Cerebellar nuclear complex (tissue), 1 donor: ENCODE measurements around the gene TRPT1.

ENCODE experiments used
- DNase-seq, 2 experiments: peaks; one replicate each; lab custom pipeline; 2025; lab: John Stamatoyannopoulos, UW

The TRPT1 gene

GRCh38 chr11:64225608-64226506 is at the start of gene TRPT1, which contains the start of gene NUDT22:
Gene TRPT1, minus strand, starts transcription at chr11:64226186. Its CDS starts 326 bp downstream, at chr11:64225860.
Gene NUDT22, plus strand, starts transcription at chr11:64226274. Its CDS starts 379 bp downstream, at chr11:64226653.
- peak in 1 of 2 experiments; percentile 31 for DNase-seq

- DNase-seq = no peak
Observed at GRCh38 chr11:64275031-64275800, 49.2 kb upstream of the TRPT1 start.

GRCh38 chr11:64269540-64270220 is 43.7 kb upstream of the TRPT1 start:
- DNase-seq = peak; percentile 96 to 99

- no peak for DNase-seq
Observed at GRCh38 chr11:64268893-64269539, 43.0 kb upstream of the TRPT1 start.

- DNase-seq = no peak
Observed at GRCh38 chr11:64268025-64268892, 42.3 kb upstream of the TRPT1 start.

GRCh38 chr11:64267207-64267945 is 41.4 kb upstream of the TRPT1 start:
- DNase-seq = no peak

GRCh38 chr11:64266339-64266738 is 40.4 kb upstream of the TRPT1 start:
- DNase-seq = no peak

GRCh38 chr11:64265176-64266160 is 39.5 kb upstream of the TRPT1 start:
- DNase-seq = no peak

- DNase-seq = no peak
Observed at GRCh38 chr11:64264371-64264852, 38.4 kb upstream of the TRPT1 start.

GRCh38 chr11:64263947-64264317 is 37.9 kb upstream of the TRPT1 start:
- no peak for DNase-seq

GRCh38 chr11:64263021-64263946 is 37.3 kb upstream of the TRPT1 start:
- DNase-seq = no peak

- DNase-seq = no peak
Observed at GRCh38 chr11:64262271-64263002, 36.5 kb upstream of the TRPT1 start.

- DNase-seq = no peak
Observed at GRCh38 chr11:64261556-64262080, 35.6 kb upstream of the TRPT1 start.

GRCh38 chr11:64260147-64260708 is 34.2 kb upstream of the TRPT1 start:
- DNase-seq = no peak

GRCh38 chr11:64259533-64260067 is 33.6 kb upstream of the TRPT1 start:
- DNase-seq = no peak

GRCh38 chr11:64258946-64259532 is 33.1 kb upstream of the TRPT1 start:
- DNase-seq = no peak
